ENCODE measurements around the gene KRT15.
"Not testable (repeated sequence)": the region's sequence is repeated elsewhere in the genome, so short reads cannot be mapped to it uniquely, and the experiment has no call there.

KRT15 gene

GRCh38 chr17:41545829-41546410 is 27.2 kb upstream of the KRT15 start:
- H3K4me3 ChIP-seq (ENCODE audit: low read length, poor library complexity, severe bottlenecking), result no peak overlapping the region
- H3F3A ChIP-seq (ENCODE audit: low read depth), result no peaks in the 10 kb centered on the region
- H3K9me3 ChIP-seq (ENCODE audit: insufficient read depth, low read depth, low read length), result no peaks in the 10 kb centered on the region
- H3K4me2 ChIP-seq (ENCODE audit: low read depth, low read length, poor library complexity, severe bottlenecking), result no peak overlapping the region
- H3K4me1 ChIP-seq (ENCODE audit: insufficient read depth, low read length, poor library complexity, severe bottlenecking), result no peaks in the 10 kb centered on the region
- no peak overlapping the region for H2AFZ ChIP-seq (ENCODE audit: low read length)
- TF ChIP-seq EZH2phosphoT487 (IDR thresholded peaks at IDR 0.05; ENCODE audit: borderline replicate concordance), result no peak
- TF ChIP-seq, protein P1, sequence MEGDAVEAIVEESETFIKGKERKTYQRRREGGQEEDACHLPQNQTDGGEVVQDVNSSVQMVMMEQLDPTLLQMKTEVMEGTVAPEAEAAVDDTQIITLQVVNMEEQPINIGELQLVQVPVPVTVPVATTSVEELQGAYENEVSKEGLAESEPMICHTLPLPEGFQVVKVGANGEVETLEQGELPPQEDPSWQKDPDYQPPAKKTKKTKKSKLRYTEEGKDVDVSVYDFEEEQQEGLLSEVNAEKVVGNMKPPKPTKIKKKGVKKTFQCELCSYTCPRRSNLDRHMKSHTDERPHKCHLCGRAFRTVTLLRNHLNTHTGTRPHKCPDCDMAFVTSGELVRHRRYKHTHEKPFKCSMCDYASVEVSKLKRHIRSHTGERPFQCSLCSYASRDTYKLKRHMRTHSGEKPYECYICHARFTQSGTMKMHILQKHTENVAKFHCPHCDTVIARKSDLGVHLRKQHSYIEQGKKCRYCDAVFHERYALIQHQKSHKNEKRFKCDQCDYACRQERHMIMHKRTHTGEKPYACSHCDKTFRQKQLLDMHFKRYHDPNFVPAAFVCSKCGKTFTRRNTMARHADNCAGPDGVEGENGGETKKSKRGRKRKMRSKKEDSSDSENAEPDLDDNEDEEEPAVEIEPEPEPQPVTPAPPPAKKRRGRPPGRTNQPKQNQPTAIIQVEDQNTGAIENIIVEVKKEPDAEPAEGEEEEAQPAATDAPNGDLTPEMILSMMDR (conservative IDR thresholded peaks at IDR 0.05; ENCODE audit: low read length), result no peak
- no peaks in the 10 kb centered on the region for H3K27me3 ChIP-seq (ENCODE audit: insufficient read depth, low read length, poor library complexity, severe bottlenecking)
- no peaks in the 10 kb centered on the region for H3K9me2 ChIP-seq (replicated peaks; ENCODE audit: low read depth, low read length)
- H3K79me2 ChIP-seq (ENCODE audit: insufficient read depth, low read length), result no peaks in the 10 kb centered on the region
- no peaks in the 10 kb centered on the region for H4K20me1 ChIP-seq (ENCODE audit: insufficient read depth, low read length, poor library complexity, severe bottlenecking)
- H3K36me3 ChIP-seq (ENCODE audit: insufficient read depth, low read length), result no peaks in the 10 kb centered on the region
- H3K9ac ChIP-seq (ENCODE audit: low read depth, low read length, poor library complexity, severe bottlenecking), result no peak overlapping the region

DNA sequence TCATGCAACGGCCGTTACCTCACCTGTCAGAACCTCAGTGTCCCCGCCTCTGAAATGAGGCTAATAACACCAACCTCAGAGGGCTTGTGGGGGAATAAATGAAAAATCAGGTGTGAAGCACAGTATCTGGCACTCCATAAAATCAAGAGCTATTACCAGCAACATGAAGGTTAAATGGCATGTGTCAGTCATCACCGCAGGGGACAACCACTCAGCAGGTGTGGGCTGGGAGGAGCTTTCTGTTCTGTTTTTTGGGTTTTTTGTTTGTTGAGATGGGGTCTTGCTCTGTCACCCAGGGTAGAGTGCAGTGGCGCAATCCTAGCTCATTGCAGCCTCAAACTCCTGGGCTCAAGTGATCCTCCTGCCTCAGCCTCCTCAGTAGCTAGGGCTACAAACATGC is 26.2 kb upstream of the KRT15 start:
- Histone ChIP-seq H3F3A (ENCODE audit: low read depth) (no peaks in the 10 kb centered on the region), H2AFZ (ENCODE audit: low read length) (no peak overlapping the region), H3K9me3 (ENCODE audit: insufficient read depth, low read depth, low read length) (no peaks in the 10 kb centered on the region), H3K4me2 (ENCODE audit: low read depth, low read length, poor library complexity, severe bottlenecking) (no peak overlapping the region), H3K4me1 (ENCODE audit: insufficient read depth, low read length, poor library complexity, severe bottlenecking) (no peaks in the 10 kb centered on the region), H4K20me1 (ENCODE audit: insufficient read depth, low read length, poor library complexity, severe bottlenecking) (no peaks in the 10 kb centered on the region), H3K9ac (ENCODE audit: low read depth, low read length, poor library complexity, severe bottlenecking) (no peak overlapping the region), H3K36me3 (ENCODE audit: insufficient read depth, low read length) (no peaks in the 10 kb centered on the region), H3K79me2 (ENCODE audit: insufficient read depth, low read length) (no peaks in the 10 kb centered on the region), H3K9me2 (replicated peaks; ENCODE audit: low read depth, low read length) (no peaks in the 10 kb centered on the region), H3K4me3 (ENCODE audit: low read length, poor library complexity, severe bottlenecking) (no peak overlapping the region), H3K27me3 (ENCODE audit: insufficient read depth, low read length, poor library complexity, severe bottlenecking) (no peaks in the 10 kb centered on the region)
- TF ChIP-seq, protein P1 (conservative IDR thresholded peaks at IDR 0.05; ENCODE audit: low read length), result no peak
- TF ChIP-seq EZH2phosphoT487 (IDR thresholded peaks at IDR 0.05; ENCODE audit: borderline replicate concordance), result no peak

DNA sequence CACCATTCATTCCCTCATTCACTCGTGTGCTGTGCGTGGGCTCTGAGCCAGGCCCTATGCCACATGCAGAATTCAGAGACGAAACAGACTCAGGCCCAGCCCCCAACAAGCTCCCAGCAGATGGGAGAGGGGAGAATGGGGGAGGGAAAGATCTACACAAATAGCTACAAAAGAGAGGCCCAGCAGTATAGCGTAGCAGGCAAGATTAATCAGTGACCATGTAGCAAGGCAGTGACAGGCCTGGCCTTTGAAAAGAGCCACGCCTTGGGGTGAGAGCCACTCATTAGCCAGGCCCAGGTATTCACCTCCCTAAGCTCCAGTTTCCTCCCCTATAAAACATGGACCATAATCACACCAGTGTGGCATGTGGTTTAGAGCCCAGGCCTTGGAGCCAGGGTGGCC is 25.8 kb upstream of the KRT15 start:
- H3K36me3 ChIP-seq (ENCODE audit: insufficient read depth, low read length), result no peaks in the 10 kb centered on the region
- no peaks in the 10 kb centered on the region for H3K79me2 ChIP-seq (ENCODE audit: insufficient read depth, low read length)
- H4K20me1 ChIP-seq (ENCODE audit: insufficient read depth, low read length, poor library complexity, severe bottlenecking), result no peaks in the 10 kb centered on the region
- no peak overlapping the region for H3K4me2 ChIP-seq (ENCODE audit: low read depth, low read length, poor library complexity, severe bottlenecking)
- H3K9me3 ChIP-seq (ENCODE audit: insufficient read depth, low read depth, low read length), result no peaks in the 10 kb centered on the region
- H3K4me1 ChIP-seq (ENCODE audit: insufficient read depth, low read length, poor library complexity, severe bottlenecking), result no peaks in the 10 kb centered on the region
- H3K9ac ChIP-seq (ENCODE audit: low read depth, low read length, poor library complexity, severe bottlenecking), result no peak overlapping the region
- TF ChIP-seq, protein P1 (conservative IDR thresholded peaks at IDR 0.05; ENCODE audit: low read length), result no peak
- TF ChIP-seq EZH2phosphoT487 (IDR thresholded peaks at IDR 0.05; ENCODE audit: borderline replicate concordance), result no peak
- H3K4me3 ChIP-seq (ENCODE audit: low read length, poor library complexity, severe bottlenecking), result no peak overlapping the region
- H3F3A ChIP-seq (ENCODE audit: low read depth), result no peaks in the 10 kb centered on the region
- H3K27me3 ChIP-seq (ENCODE audit: insufficient read depth, low read length, poor library complexity, severe bottlenecking), result no peaks in the 10 kb centered on the region
- H3K9me2 ChIP-seq (replicated peaks; ENCODE audit: low read depth, low read length), result no peaks in the 10 kb centered on the region
- H2AFZ ChIP-seq (ENCODE audit: low read length), result no peak overlapping the region

DNA sequence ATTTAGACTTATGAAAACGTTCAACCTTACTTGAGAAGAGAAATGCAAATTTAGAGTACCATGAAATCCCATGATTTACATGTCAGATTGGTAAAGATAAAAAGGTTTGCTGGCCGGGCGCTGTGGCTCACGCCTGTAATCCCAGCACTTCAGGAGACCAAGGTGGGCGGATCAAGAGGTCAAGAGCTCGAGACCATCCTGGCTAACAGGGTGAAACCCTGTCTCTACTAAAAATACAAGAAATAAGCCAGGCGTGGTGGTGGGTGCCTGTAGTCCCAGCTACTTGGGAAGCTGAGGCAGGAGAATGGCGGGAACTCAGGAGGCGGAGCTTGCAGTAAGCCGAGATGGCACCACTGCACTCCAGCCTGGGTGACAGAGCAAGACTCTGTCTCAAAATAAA is 24.1 kb upstream of the KRT15 start:
- H3K4me2 ChIP-seq (ENCODE audit: low read depth, low read length, poor library complexity, severe bottlenecking); H3K4me3 ChIP-seq (ENCODE audit: low read length, poor library complexity, severe bottlenecking); H3K36me3 ChIP-seq (ENCODE audit: insufficient read depth, low read length); H3K9me3 ChIP-seq (ENCODE audit: insufficient read depth, low read depth, low read length); H3K9me2 ChIP-seq (replicated peaks; ENCODE audit: low read depth, low read length); H3K9ac ChIP-seq (ENCODE audit: low read depth, low read length, poor library complexity, severe bottlenecking); H3F3A ChIP-seq (ENCODE audit: low read depth); H3K79me2 ChIP-seq (ENCODE audit: insufficient read depth, low read length); H2AFZ ChIP-seq (ENCODE audit: low read length); H4K20me1 ChIP-seq (ENCODE audit: insufficient read depth, low read length, poor library complexity, severe bottlenecking); H3K4me1 ChIP-seq (ENCODE audit: insufficient read depth, low read length, poor library complexity, severe bottlenecking); H3K27me3 ChIP-seq (ENCODE audit: insufficient read depth, low read length, poor library complexity, severe bottlenecking): not testable (repeated sequence)

All from Loucy (cell line).